Occipital lobe (tissue), 2 donors: ENCODE results near the gene SLC33A1. TPM values are rescaled to one million over a fixed set of nuclear protein-coding genes. Genes with fewer than 3 reads are reported as not detected.

Experiments
- DNase-seq: peaks from one replicate; lab custom pipeline; 2025; lab: John Stamatoyannopoulos, UW
- total RNA-seq: library from RNA; depleted of rRNA; stranded (reverse); fragments of >200 nt; gene quantifications from one replicate; pipeline ENCODE4 v1.2.3, GENCODE V29; 2014

SLC33A1 gene
- total RNA-seq, 1 donor from 2014 or later = 54.1 TPM

- no peak for DNase-seq
Observed at GRCh38 chr3:155792532-155792931, 61.7 kb downstream of the SLC33A1 start.

GRCh38 chr3:155791190-155791589, 63.0 kb downstream of the SLC33A1 start:
- DNase-seq = no peak

- no peak for DNase-seq
Observed at GRCh38 chr3:155790272-155790925, 63.8 kb downstream of the SLC33A1 start.

GRCh38 chr3:155785662-155786295, 68.4 kb downstream of the SLC33A1 start:
- no peak for DNase-seq

- DNase-seq = no peak
Observed at GRCh38 chr3:155782390-155782953, 71.8 kb downstream of the SLC33A1 start.

GRCh38 chr3:155780291-155780690, 73.9 kb downstream of the SLC33A1 start:
- DNase-seq = no peak

- no peak for DNase-seq
Observed at GRCh38 chr3:155778462-155778861, 75.8 kb downstream of the SLC33A1 start.

- no peak for DNase-seq
Observed at GRCh38 chr3:155772801-155773200, 81.4 kb downstream of the SLC33A1 start.

GRCh38 chr3:155771126-155771525, 83.1 kb downstream of the SLC33A1 start:
- no peak for DNase-seq

Other genes with a start within 250 kb of the SLC33A1 start
- 10.9 TPM for gene PLCH1, start 109.4 kb downstream of the SLC33A1 start, total RNA-seq
- gene C3orf33, start 48.1 kb downstream of the SLC33A1 start, total RNA-seq = 12.3 TPM
- gene GMPS, start 16.2 kb upstream of the SLC33A1 start, total RNA-seq = 50.2 TPM